ENCODE measurements around the gene AJAP1. TPM values are rescaled to one million over a fixed set of nuclear protein-coding genes. Genes with fewer than 3 reads are reported as not detected.
A peak's percentile ranks its signal among the peaks of the same experiment; 100 is the strongest.

AJAP1 gene
- total RNA-seq, 4 donors from 2014 or later, result under 0.01 to 0.21 (median 0.10) TPM

- TF ChIP-seq, protein P1, sequence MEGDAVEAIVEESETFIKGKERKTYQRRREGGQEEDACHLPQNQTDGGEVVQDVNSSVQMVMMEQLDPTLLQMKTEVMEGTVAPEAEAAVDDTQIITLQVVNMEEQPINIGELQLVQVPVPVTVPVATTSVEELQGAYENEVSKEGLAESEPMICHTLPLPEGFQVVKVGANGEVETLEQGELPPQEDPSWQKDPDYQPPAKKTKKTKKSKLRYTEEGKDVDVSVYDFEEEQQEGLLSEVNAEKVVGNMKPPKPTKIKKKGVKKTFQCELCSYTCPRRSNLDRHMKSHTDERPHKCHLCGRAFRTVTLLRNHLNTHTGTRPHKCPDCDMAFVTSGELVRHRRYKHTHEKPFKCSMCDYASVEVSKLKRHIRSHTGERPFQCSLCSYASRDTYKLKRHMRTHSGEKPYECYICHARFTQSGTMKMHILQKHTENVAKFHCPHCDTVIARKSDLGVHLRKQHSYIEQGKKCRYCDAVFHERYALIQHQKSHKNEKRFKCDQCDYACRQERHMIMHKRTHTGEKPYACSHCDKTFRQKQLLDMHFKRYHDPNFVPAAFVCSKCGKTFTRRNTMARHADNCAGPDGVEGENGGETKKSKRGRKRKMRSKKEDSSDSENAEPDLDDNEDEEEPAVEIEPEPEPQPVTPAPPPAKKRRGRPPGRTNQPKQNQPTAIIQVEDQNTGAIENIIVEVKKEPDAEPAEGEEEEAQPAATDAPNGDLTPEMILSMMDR (IDR thresholded peaks at IDR 0.05), result no peak
- no peak for TF ChIP-seq EP300 (IDR thresholded peaks at IDR 0.05)
- no peak for TF ChIP-seq POLR2A (IDR thresholded peaks at IDR 0.05)
- Histone ChIP-seq H3K4me1 (peaks cover 0 to 15% (median 1%) of the 10 kb centered on the region in 4 donors), H3K9me3 (no peaks in the 10 kb centered on the region), H3K27me3 (peaks cover 0 to 36% of the 10 kb centered on the region in 2 donors), H3K36me3 (no peaks in the 10 kb centered on the region), H3K4me3 (no peak overlapping the region), H3K27ac (no peak overlapping the region)
- no peak for DNase-seq (ENCODE audit: low spot score in 2 of 2)
- 97 to 100% methylated on average over 2 of the region's 2 CpGs for WGBS, 2 donors
Observed at GRCh38 chr1:4648657-4649056, 5.8 kb upstream of the AJAP1 start.

- Histone ChIP-seq H3K27me3 (peaks cover 0 to 41% of the 10 kb centered on the region in 2 donors), H3K36me3 (no peaks in the 10 kb centered on the region), H3K9me3 (no peaks in the 10 kb centered on the region), H3K4me3 (no peak overlapping the region), H3K4me1 (peaks cover 0 to 28% (median 1%) of the 10 kb centered on the region in 4 donors), H3K27ac (no peak overlapping the region)
- no peak for DNase-seq (ENCODE audit: low spot score in 2 of 2)
- TF ChIP-seq, protein P1 (IDR thresholded peaks at IDR 0.05), result no peak
- TF ChIP-seq POLR2A (IDR thresholded peaks at IDR 0.05) (no peak), EP300 (IDR thresholded peaks at IDR 0.05) (no peak)
- WGBS, 2 donors, result 44 to 61% methylated on average over 8 of the region's 8 CpGs
Observed at GRCh38 chr1:4650481-4650880, 3.9 kb upstream of the AJAP1 start.

- DNase-seq (ENCODE audit: low spot score in 2 of 2), result no peak
- Histone ChIP-seq H3K36me3 (no peaks in the 10 kb centered on the region), H3K9me3 (no peaks in the 10 kb centered on the region), H3K4me3 (no peak overlapping the region), H3K4me1 (peaks cover 0 to 32% (median 1%) of the 10 kb centered on the region in 4 donors), H3K27me3 (peaks cover 0 to 44% of the 10 kb centered on the region in 2 donors), H3K27ac (no peak overlapping the region)
- WGBS, 2 donors, result 40 to 49% methylated on average over 8 of the region's 8 CpGs
- TF ChIP-seq, protein P1 (IDR thresholded peaks at IDR 0.05), result no peak
- TF ChIP-seq POLR2A (IDR thresholded peaks at IDR 0.05) (no peak), EP300 (IDR thresholded peaks at IDR 0.05) (no peak)
Observed at GRCh38 chr1:4650981-4651380, 3.4 kb upstream of the AJAP1 start.

DNA sequence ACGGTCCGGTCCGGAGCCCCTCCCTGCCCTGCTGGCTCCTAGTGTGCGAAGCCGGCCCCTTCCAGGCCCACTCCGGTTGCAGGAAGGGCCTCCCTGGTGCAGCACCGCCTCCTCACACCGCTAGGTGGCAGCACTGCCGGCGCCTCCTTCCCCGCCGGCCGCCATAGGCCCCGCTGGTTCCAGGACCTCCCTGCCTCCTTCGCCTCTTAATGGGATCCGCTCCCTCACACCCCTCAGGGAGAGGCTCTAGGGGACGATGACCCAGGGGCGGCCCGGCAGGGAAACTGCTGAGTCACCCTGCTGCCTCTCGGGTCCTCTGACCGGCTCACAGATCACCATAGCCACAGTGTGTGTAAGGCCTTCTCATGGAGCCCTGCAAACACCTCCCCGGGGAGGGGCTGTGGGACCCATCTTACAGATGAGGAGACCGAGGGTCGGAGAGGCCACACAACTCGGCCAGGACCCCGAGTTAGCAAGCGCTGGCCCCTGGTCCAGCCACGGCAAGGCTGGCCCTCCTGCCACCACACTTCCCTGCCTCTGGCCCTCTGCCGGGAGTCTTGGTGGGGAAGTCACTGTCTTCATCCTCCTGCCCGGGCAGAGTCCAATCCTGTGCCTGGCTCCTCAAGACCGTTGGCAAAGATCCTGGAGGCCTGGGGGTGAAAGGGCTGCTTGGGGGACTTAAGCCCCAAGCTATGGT lies 1.6 kb upstream of the AJAP1 start:
- Histone ChIP-seq H3K9me3 (no peaks in the 10 kb centered on the region), H3K4me3 (no peak overlapping the region), H3K36me3 (no peaks in the 10 kb centered on the region), H3K27me3 (peaks cover 0 to 60% of the 10 kb centered on the region in 2 donors), H3K4me1 (peaks cover 0 to 42% (median 1%) of the 10 kb centered on the region in 4 donors), H3K27ac (no peak overlapping the region)
- WGBS, 2 donors, result 20 to 24% methylated on average over 24 to 29 of the region's 31 CpGs
- TF ChIP-seq, protein P1 (IDR thresholded peaks at IDR 0.05), result peak; percentile 78 to 89 (median 87)
- no peak for TF ChIP-seq POLR2A (IDR thresholded peaks at IDR 0.05)
- DNase-seq (ENCODE audit: low spot score in 2 of 2), result peak in 1 of 2 donors; percentile 30

DNA sequence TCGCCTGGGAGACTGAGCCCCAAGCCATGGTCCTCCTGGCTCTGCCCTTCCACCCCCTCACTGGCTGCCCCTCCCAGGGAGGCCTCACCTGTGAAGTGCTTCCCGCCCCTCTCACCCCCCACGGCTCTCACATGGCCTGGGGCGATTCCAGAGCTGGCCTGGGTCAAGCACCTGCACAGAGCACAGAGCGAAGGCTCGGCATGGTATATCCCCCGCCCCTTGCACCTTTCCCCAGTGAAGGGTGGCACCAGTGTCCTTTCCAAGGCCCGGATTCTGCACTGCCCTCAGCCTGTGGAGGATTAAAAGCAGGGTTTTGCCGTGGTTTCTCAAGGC lies 1.1 kb upstream of the AJAP1 start:
- Histone ChIP-seq H3K4me1 (peaks cover 0 to 44% (median 1%) of the 10 kb centered on the region in 4 donors), H3K9me3 (no peaks in the 10 kb centered on the region), H3K27ac (no peak overlapping the region), H3K27me3 (peaks cover 0 to 65% of the 10 kb centered on the region in 2 donors), H3K36me3 (no peaks in the 10 kb centered on the region), H3K4me3 (no peak overlapping the region)
- TF ChIP-seq, protein P1 (IDR thresholded peaks at IDR 0.05), result no peak
- no peak for TF ChIP-seq EP300 (IDR thresholded peaks at IDR 0.05)
- TF ChIP-seq POLR2A (IDR thresholded peaks at IDR 0.05), result no peak
- DNase-seq (ENCODE audit: low spot score in 2 of 2), result no peak
- WGBS, 2 donors, result 8 to 42% methylated on average over 2 to 9 of the region's 9 CpGs
